Measurements from ENCODE around the gene LCP1. TPM values are rescaled to one million over a fixed set of nuclear protein-coding genes. Genes with fewer than 3 reads are reported as not detected.

LCP1 gene
- total RNA-seq, 1 donor from 2014 or later: 371 TPM

DNA sequence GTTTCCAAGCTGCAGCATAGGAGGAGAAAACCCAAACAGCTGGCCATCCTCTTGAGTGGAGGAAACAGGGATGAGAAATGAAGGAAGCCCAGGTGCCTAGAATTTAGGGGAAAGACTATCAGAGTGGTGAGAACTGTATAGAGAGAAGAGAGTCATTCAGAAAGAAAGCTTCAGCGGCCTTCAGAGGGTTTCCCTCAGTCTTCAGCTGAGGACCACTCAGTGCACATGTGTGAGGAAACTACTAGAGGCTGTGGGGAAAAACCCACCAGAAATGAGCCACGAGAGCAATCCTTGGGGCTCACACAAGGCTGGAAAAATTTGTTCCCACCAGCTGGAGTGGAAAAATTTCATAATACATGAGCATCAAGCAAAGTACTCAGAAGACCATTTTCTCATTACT, 41.9 kb downstream of the LCP1 start:
- TF ChIP-seq, protein P1, sequence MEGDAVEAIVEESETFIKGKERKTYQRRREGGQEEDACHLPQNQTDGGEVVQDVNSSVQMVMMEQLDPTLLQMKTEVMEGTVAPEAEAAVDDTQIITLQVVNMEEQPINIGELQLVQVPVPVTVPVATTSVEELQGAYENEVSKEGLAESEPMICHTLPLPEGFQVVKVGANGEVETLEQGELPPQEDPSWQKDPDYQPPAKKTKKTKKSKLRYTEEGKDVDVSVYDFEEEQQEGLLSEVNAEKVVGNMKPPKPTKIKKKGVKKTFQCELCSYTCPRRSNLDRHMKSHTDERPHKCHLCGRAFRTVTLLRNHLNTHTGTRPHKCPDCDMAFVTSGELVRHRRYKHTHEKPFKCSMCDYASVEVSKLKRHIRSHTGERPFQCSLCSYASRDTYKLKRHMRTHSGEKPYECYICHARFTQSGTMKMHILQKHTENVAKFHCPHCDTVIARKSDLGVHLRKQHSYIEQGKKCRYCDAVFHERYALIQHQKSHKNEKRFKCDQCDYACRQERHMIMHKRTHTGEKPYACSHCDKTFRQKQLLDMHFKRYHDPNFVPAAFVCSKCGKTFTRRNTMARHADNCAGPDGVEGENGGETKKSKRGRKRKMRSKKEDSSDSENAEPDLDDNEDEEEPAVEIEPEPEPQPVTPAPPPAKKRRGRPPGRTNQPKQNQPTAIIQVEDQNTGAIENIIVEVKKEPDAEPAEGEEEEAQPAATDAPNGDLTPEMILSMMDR (IDR thresholded peaks at IDR 0.05): no peak
- Histone ChIP-seq H3K4me3 (no peak overlapping the region), H3K4me1 (no peaks in the 10 kb centered on the region), H3K36me3 (peaks cover 72% of the 10 kb centered on the region), H3K9me3 (no peaks in the 10 kb centered on the region), H3K27ac (no peak overlapping the region), H3K27me3 (ENCODE audit: low read depth) (no peaks in the 10 kb centered on the region)
- DNase-seq (no peak), ATAC-seq (no peak)
- intact Hi-C loops (cut with DNase I): no loop called here

DNA sequence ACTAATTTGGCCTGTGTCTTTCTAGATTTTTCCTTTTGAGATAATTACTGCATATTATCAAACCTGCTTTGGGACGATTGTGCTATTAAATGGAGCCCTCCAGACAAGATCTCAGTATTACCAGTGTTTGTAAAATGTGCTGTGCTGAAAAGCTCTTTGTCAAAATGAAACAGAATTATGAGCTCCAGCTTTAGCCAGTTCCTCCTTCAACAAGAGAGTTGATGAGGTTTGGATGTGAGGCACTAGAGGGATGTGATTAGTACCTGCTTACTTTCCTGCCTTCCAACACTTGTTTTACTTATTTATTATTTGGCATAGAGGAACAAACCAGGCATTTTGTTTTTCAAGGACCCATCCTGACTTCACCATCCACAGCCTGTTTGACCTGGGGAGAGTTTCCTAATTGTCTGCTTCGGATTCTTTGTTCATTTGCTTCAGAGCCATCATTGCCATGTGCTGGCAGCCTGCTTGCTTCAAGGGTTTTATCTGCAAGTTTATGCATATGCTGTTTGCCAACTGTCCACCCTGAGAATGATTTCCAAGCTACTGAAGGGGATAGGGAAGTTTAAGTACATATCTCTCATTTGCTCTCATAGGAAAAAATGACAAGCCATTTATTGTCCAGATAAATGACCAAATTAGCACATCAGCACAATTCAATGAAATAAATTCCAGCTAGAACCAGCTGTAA, 44.2 kb downstream of the LCP1 start:
- H3K9me3 ChIP-seq: no peaks in the 10 kb centered on the region
- H3K4me1 ChIP-seq: no peaks in the 10 kb centered on the region
- H3K27me3 ChIP-seq (ENCODE audit: low read depth): no peaks in the 10 kb centered on the region
- TF ChIP-seq, protein P1 (IDR thresholded peaks at IDR 0.05): no peak
- H3K4me3 ChIP-seq: no peak overlapping the region
- ATAC-seq (no peak), DNase-seq (no peak)
- H3K36me3 ChIP-seq: peaks cover 76% of the 10 kb centered on the region
- intact Hi-C loops (cut with DNase I): no loop called here
- H3K27ac ChIP-seq: no peak overlapping the region

DNA sequence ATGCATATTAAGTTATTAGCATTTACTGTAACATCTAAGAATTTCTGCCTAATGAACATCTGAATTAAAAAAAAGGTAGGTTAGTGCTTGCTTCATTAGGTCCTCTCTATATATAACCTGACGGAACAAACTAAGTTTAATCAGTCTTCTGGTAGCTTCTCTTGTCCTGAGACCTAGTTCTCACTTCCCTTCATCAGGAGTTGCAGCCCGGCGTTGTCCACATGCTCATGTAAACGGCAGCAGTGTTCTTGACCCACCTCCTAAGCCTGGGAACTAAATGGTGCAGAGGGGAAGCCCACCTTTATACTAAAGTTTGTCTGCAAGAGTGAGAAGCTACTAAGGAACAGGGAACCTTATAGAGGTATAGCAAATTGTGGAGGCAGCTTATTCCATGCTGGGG, 45.3 kb downstream of the LCP1 start:
- intact Hi-C loops (cut with DNase I): no loop called here
- Histone ChIP-seq H3K9me3 (no peaks in the 10 kb centered on the region), H3K27me3 (ENCODE audit: low read depth) (no peaks in the 10 kb centered on the region), H3K4me3 (no peak overlapping the region), H3K27ac (no peak overlapping the region), H3K36me3 (peaks cover 74% of the 10 kb centered on the region), H3K4me1 (no peaks in the 10 kb centered on the region)
- TF ChIP-seq, protein P1 (IDR thresholded peaks at IDR 0.05): no peak
- no peak for ATAC-seq
- no peak for DNase-seq

DNA sequence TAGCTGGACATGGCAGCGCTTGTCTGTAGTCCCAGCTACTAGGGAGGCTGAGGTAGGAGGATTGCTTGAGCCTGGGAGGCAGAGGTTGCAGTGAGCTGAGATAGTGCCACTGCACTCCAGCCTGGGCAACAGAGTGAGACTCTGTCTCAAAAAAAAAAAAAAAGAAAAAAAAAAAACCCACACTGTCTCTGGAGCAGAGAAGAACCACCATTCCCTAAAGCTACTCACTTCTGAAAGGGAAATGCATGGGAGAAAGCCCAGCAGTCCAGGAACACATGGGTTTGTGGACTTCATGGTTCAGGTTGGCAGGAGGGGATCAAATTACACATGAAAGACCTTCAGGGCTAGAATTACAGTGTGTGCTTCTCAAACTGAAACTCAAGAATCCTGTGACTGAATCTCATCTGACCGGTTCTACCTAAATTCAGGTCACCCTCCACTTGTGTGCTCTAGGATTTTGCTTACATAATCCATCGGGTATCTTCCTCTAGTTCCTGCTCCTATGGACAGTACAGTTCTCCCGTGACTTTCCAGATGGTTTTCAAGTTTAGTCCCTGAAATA, 46.9 kb downstream of the LCP1 start:
- DNase-seq: no peak
- Histone ChIP-seq H3K36me3 (peaks cover 84% of the 10 kb centered on the region), H3K27ac (no peak overlapping the region), H3K4me1 (no peaks in the 10 kb centered on the region), H3K27me3 (ENCODE audit: low read depth) (no peaks in the 10 kb centered on the region), H3K9me3 (no peaks in the 10 kb centered on the region), H3K4me3 (no peak overlapping the region)
- intact Hi-C loops (cut with DNase I): no loop called here
- TF ChIP-seq, protein P1 (IDR thresholded peaks at IDR 0.05): no peak
- ATAC-seq: peak; percentile 94 to 96

DNA sequence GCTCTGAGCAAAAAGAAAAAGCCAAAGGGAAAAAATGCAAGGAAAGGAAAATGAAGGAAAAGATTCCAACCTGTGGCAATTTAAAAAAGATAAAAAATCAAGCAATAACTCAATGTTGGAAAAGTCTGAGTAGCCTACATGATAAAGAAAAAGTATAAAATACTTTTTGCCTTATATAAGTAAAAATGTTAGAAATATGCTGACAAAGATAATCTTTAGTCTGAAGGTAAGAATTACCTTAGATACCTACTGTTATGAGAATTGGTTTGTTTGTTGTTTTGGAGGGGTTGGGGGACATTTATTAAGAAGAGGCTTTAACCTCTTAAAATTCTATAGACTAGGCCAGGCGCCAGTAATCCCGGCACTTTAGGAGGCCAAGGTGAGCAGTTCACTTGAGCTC, 47.5 kb downstream of the LCP1 start:
- Histone ChIP-seq H3K27me3 (ENCODE audit: low read depth) (no peaks in the 10 kb centered on the region), H3K27ac (no peak overlapping the region), H3K9me3 (no peaks in the 10 kb centered on the region), H3K4me3 (no peak overlapping the region), H3K36me3 (peaks cover 84% of the 10 kb centered on the region), H3K4me1 (no peaks in the 10 kb centered on the region)
- DNase-seq: no peak
- no peak for ATAC-seq
- TF ChIP-seq, protein P1 (IDR thresholded peaks at IDR 0.05): no peak
- intact Hi-C loops (cut with DNase I): no loop called here

Measured in lower lobe of right lung (tissue), 2 donors.